Upper lobe of right lung (tissue), 1 donor: ENCODE data around the gene HMX3. TPM values are rescaled to one million over a fixed set of nuclear protein-coding genes. Genes with fewer than 3 reads are reported as not detected.

ENCODE experiments used
- ATAC-seq: fragments of 200-7000 bp; cut with Tn5 transposase; one replicate; pipeline ENCODE4 v1.9.1; 2020; ENCODE audit warnings: mild to moderate bottlenecking, moderate library complexity
- DNase-seq: peaks from one replicate; pipeline ENCODE4 v3.0.0-alpha.2; 2020
- H3K27ac ChIP-seq: fragments of 200-600 bp; one replicate; pipeline ENCODE4 v1.8.0; 2022
- H3K27me3 ChIP-seq: fragments of 200-600 bp; one replicate; pipeline ENCODE4 v1.8.0; 2022; ENCODE audit warnings: mild to moderate bottlenecking
- H3K36me3 ChIP-seq: fragments of 200-600 bp; one replicate; pipeline ENCODE4 v1.8.0; 2022
- H3K4me1 ChIP-seq: fragments of 200-600 bp; one replicate; pipeline ENCODE4 v1.8.0; 2022
- H3K4me3 ChIP-seq: fragments of 200-600 bp; one replicate; pipeline ENCODE4 v1.8.0; 2022; ENCODE audit warnings: mild to moderate bottlenecking
- H3K9me3 ChIP-seq: fragments of 200-600 bp; one replicate; pipeline ENCODE4 v1.8.0; 2022
- intact Hi-C: fragments of 100-400 bp; cut with DNase I; formaldehyde crosslinking; loops from one replicate; pipeline ENCODE4 v1.11.0; 2022
- total RNA-seq: library from RNA; stranded (reverse); fragmentation: NEBNext Ultra II Directional; extraction: Animal tissue kit (Norgen Biotek cat#: 25700); gene quantifications from one replicate; pipeline ENCODE4 v1.2.1, GENCODE V29; 2021
- TF ChIP-seq, protein P1 (sequence below): fragments of 200-600 bp; IDR thresholded peaks from one replicate; pipeline ENCODE4 v1.8.0; 2022; ENCODE audit warnings: antibody characterized with exemption
- donor health status: DM: no; HTN: yes; CAD: no; lungs with severe emphysema.

Gene HMX3
- total RNA-seq, 1 donor from 2014 or later = not detected

DNA sequence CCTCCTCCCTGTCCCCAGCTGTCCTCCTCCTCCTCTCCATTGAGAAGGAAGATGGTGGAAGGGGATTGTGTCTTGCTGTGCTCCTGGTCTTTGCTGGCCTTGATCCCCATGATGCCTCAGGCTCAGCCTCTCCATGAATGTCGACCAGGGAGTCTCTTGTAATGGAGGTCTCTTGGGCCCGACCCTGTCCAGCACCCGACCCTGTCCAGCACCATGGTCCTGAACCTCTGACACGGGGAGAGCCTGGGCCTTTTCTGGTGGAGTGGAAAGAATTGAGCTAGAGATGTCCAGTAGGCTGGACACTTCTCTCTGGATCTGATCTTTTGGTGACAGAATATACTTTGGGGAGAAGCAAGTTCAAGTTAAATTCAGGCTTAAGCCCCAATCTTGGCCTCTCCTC is 42.3 kb upstream of the HMX3 start:
- intact Hi-C loops = no loop called here
- peaks cover 13% of the 10 kb centered on the region for H3K27me3 ChIP-seq
- H3K4me1 ChIP-seq = no peaks in the 10 kb centered on the region
- no peaks in the 10 kb centered on the region for H3K9me3 ChIP-seq
- no peak overlapping the region for H3K4me3 ChIP-seq
- DNase-seq (no peak), ATAC-seq (no peak)
- H3K27ac ChIP-seq = no peak overlapping the region
- no peaks in the 10 kb centered on the region for H3K36me3 ChIP-seq
- TF ChIP-seq, protein P1, sequence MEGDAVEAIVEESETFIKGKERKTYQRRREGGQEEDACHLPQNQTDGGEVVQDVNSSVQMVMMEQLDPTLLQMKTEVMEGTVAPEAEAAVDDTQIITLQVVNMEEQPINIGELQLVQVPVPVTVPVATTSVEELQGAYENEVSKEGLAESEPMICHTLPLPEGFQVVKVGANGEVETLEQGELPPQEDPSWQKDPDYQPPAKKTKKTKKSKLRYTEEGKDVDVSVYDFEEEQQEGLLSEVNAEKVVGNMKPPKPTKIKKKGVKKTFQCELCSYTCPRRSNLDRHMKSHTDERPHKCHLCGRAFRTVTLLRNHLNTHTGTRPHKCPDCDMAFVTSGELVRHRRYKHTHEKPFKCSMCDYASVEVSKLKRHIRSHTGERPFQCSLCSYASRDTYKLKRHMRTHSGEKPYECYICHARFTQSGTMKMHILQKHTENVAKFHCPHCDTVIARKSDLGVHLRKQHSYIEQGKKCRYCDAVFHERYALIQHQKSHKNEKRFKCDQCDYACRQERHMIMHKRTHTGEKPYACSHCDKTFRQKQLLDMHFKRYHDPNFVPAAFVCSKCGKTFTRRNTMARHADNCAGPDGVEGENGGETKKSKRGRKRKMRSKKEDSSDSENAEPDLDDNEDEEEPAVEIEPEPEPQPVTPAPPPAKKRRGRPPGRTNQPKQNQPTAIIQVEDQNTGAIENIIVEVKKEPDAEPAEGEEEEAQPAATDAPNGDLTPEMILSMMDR = no peak

GRCh38 chr10:123096452-123096851 is 39.3 kb upstream of the HMX3 start:
- no peak for DNase-seq
- H3K27ac ChIP-seq = no peak overlapping the region
- H3K9me3 ChIP-seq = no peaks in the 10 kb centered on the region
- TF ChIP-seq, protein P1 = no peak
- intact Hi-C loops = no loop called here
- ATAC-seq = no peak
- H3K36me3 ChIP-seq = no peaks in the 10 kb centered on the region
- no peak overlapping the region for H3K4me3 ChIP-seq
- H3K4me1 ChIP-seq = no peaks in the 10 kb centered on the region
- H3K27me3 ChIP-seq = peaks cover 9% of the 10 kb centered on the region

GRCh38 chr10:123097039-123097438 is 38.7 kb upstream of the HMX3 start:
- DNase-seq (no peak), ATAC-seq (no peak)
- Histone ChIP-seq H3K27me3 (peaks cover 9% of the 10 kb centered on the region), H3K4me1 (no peaks in the 10 kb centered on the region), H3K27ac (no peak overlapping the region), H3K9me3 (no peaks in the 10 kb centered on the region), H3K4me3 (no peak overlapping the region), H3K36me3 (no peaks in the 10 kb centered on the region)
- TF ChIP-seq, protein P1 = no peak
- intact Hi-C loops = no loop called here

- no peak overlapping the region for H3K4me3 ChIP-seq
- no peaks in the 10 kb centered on the region for H3K4me1 ChIP-seq
- TF ChIP-seq, protein P1 = no peak
- ATAC-seq (no peak), DNase-seq (no peak)
- intact Hi-C loops = no loop called here
- H3K27ac ChIP-seq = no peak overlapping the region
- no peaks in the 10 kb centered on the region for H3K36me3 ChIP-seq
- H3K27me3 ChIP-seq = peaks cover 4% of the 10 kb centered on the region
- H3K9me3 ChIP-seq = no peaks in the 10 kb centered on the region
These were observed 35.6 kb upstream of the HMX3 start for GRCh38 chr10:123100030-123100762.

- intact Hi-C loops = no loop called here
- TF ChIP-seq, protein P1 = no peak
- H3K4me1 ChIP-seq = no peaks in the 10 kb centered on the region
- DNase-seq (no peak), ATAC-seq (no peak)
- no peaks in the 10 kb centered on the region for H3K9me3 ChIP-seq
- no peaks in the 10 kb centered on the region for H3K36me3 ChIP-seq
- H3K27me3 ChIP-seq = peaks cover 3% of the 10 kb centered on the region
- H3K27ac ChIP-seq = no peak overlapping the region
- no peak overlapping the region for H3K4me3 ChIP-seq
These were observed 33.9 kb upstream of the HMX3 start for GRCh38 chr10:123101872-123102271.
